IMR-90 (cell line): ENCODE measurements around the gene DET1. TPM values are rescaled to one million over a fixed set of nuclear protein-coding genes. Genes with fewer than 3 reads are reported as not detected.
"Not testable (repeated sequence)": the region's sequence is repeated elsewhere in the genome, so short reads cannot be mapped to it uniquely, and the experiment has no call there.

Experiments used
- ATAC-seq: fragments of 200-7000 bp; cut with Tn5 transposase; 2 replicates; pipeline ENCODE4 v1.9.1; 2020; ENCODE audit warnings: low read depth, mild to moderate bottlenecking, moderate library complexity
- BruUV-seq: library from RNA; stranded (reverse); fragments of 400-500 nt; replicated peaks from 2 replicates; lab custom pipeline; 2021; lab: Mats Ljungman, UMichigan
- CTCF ChIA-PET: fragments of 300-600 bp; formaldehyde crosslinking; extraction: SDS; loops from one replicate; lab custom pipeline; 2021; ENCODE audit warnings: antibody characterized with exemption; lab: Yijun Ruan, JAX
- POLR2A ChIA-PET: fragments of 300-600 bp; sonication (Branson Sonifier 250); formaldehyde crosslinking; loops from one replicate; lab custom pipeline; 2022; ENCODE audit warnings: antibody characterized with exemption; ENCODE audit not compliant: unreplicated experiment; lab: Charles Lee
- DNase-seq: peaks from one replicate; pipeline ENCODE4 v3.0.0; 2013
- H2AFZ ChIP-seq: replicated peaks from 2 replicates; pipeline ENCODE3; 2013; ENCODE audit warnings: low read length, mild to moderate bottlenecking; ENCODE audit not compliant: poor library complexity
- H2AK5ac ChIP-seq: 2 replicates; pipeline ENCODE4 v1.6.1; 2013; ENCODE audit warnings: low read depth, low read length, inconsistent platforms
- H2AK9ac ChIP-seq: replicated peaks from 2 replicates; pipeline ENCODE3; 2013; ENCODE audit warnings: mild to moderate bottlenecking, low read depth, low read length, moderate library complexity; ENCODE audit not compliant: poor library complexity
- H2BK120ac ChIP-seq: 2 replicates; pipeline ENCODE4 v1.6.1; 2013; ENCODE audit warnings: low read depth, low read length, inconsistent platforms
- H2BK15ac ChIP-seq: 3 replicates; pipeline ENCODE4 v1.6.1; 2013; ENCODE audit warnings: low read depth, low read length, inconsistent platforms
- H2BK20ac ChIP-seq: 2 replicates; pipeline ENCODE4 v1.6.1; 2013; ENCODE audit warnings: low read depth, mild to moderate bottlenecking, inconsistent platforms, low read length, moderate library complexity
- H2BK5ac ChIP-seq: 2 replicates; pipeline ENCODE4 v1.6.1; 2013; ENCODE audit warnings: mild to moderate bottlenecking, low read depth, low read length, inconsistent platforms; ENCODE audit not compliant: poor library complexity, severe bottlenecking
- H3K14ac ChIP-seq: replicated peaks from 2 replicates; pipeline ENCODE4 v1.6.1; 2013; ENCODE audit warnings: low read depth, low read length, inconsistent platforms
- H3K18ac ChIP-seq: 2 replicates; pipeline ENCODE4 v1.6.1; 2013; ENCODE audit warnings: low read depth, low read length, control low read depth
- H3K23ac ChIP-seq: 2 replicates; pipeline ENCODE4 v1.6.1; 2013; ENCODE audit warnings: low read depth, low read length, inconsistent platforms
- H3K27ac ChIP-seq: 2 replicates; pipeline ENCODE4 v1.5.1; 2013; ENCODE audit warnings: mild to moderate bottlenecking, control low read depth, low read length; ENCODE audit not compliant: insufficient read depth
- H3K27me3 ChIP-seq: 2 replicates; pipeline ENCODE4 v1.6.1; 2013; ENCODE audit warnings: low read length; ENCODE audit not compliant: control insufficient read depth, insufficient read depth
- H3K36me3 ChIP-seq: 2 replicates; pipeline ENCODE4 v1.6.1; 2013; ENCODE audit warnings: low read length, mixed read lengths; ENCODE audit not compliant: control insufficient read depth, insufficient read depth
- H3K4ac ChIP-seq: 2 replicates; pipeline ENCODE4 v1.6.1; 2013; ENCODE audit warnings: low read depth, low read length, inconsistent platforms
- H3K4me1 ChIP-seq: 2 replicates; pipeline ENCODE4 v1.6.1; 2013; ENCODE audit warnings: low read length, mixed read lengths; ENCODE audit not compliant: control insufficient read depth, insufficient read depth
- H3K4me2 ChIP-seq: 2 replicates; pipeline ENCODE4 v1.6.1; 2013; ENCODE audit warnings: low read depth, mild to moderate bottlenecking, control low read depth, low read length, moderate library complexity
- H3K4me3 ChIP-seq: 2 replicates; pipeline ENCODE4 v1.5.1; 2013; ENCODE audit warnings: low read depth, mild to moderate bottlenecking, control low read depth, low read length, moderate library complexity; ENCODE audit not compliant: insufficient read depth
- H3K56ac ChIP-seq: 2 replicates; pipeline ENCODE4 v1.6.1; 2013; ENCODE audit warnings: low read length, inconsistent platforms; ENCODE audit not compliant: insufficient read depth; ENCODE audit errors: extremely low read depth
- H3K79me1 ChIP-seq, 2 experiments: 2 replicates each; pipeline ENCODE4 v1.6.1; 2013; ENCODE audit warnings: low read length in 2 of 2, inconsistent platforms in 1 of 2, low read depth in 1 of 2
- H3K9ac ChIP-seq: 2 replicates; pipeline ENCODE4 v1.6.1; 2013; ENCODE audit warnings: low read depth, low read length, control low read depth
- H3K9me1 ChIP-seq: 2 replicates; pipeline ENCODE4 v1.6.1; 2013; ENCODE audit warnings: low read length, inconsistent platforms; ENCODE audit not compliant: insufficient read depth
- H3K9me3 ChIP-seq: 2 replicates; pipeline ENCODE4 v1.6.1; 2013; ENCODE audit warnings: low read length; ENCODE audit not compliant: control insufficient read depth, insufficient read depth
- H4K20me1 ChIP-seq: 2 replicates; pipeline ENCODE4 v1.6.1; 2013; ENCODE audit warnings: low read length, inconsistent platforms; ENCODE audit not compliant: insufficient read depth
- H4K5ac ChIP-seq: 2 replicates; pipeline ENCODE4 v1.6.1; 2013; ENCODE audit warnings: mild to moderate bottlenecking, low read depth, low read length, control low read depth
- H4K8ac ChIP-seq, 2 experiments: 2 replicates each; pipeline ENCODE4 v1.6.1; 2013; ENCODE audit warnings: low read depth in 2 of 2, low read length in 2 of 2, control low read depth in 1 of 2, inconsistent platforms in 1 of 2
- H4K91ac ChIP-seq: 2 replicates; pipeline ENCODE4 v1.6.1; 2013; ENCODE audit warnings: low read depth, low read length, inconsistent platforms; ENCODE audit not compliant: insufficient read depth
- whole genome bisulfite sequencing, 2 experiments: methylation state at CpG; one replicate each; pipeline versions ENCODE4 v1.1.5 to v1.1.7; 2013; ENCODE audit warnings: missing lambda C conversion rate in 2 of 2; ENCODE audit not compliant: insufficient read length in 1 of 2; ENCODE audit errors: extremely low coverage in 2 of 2; 5-methylcytosine and 5-hydroxymethylcytosine counted together
- dilution Hi-C: fragments of 300-500 bp; cut with HindIII; formaldehyde crosslinking; loops from one replicate; pipeline ENCODE4 v1.14.3; 2018; ENCODE audit warnings: low sequenced_read_pairs; ENCODE audit not compliant: unreplicated experiment
- in situ Hi-C: fragments of 300-500 bp; cut with MboI; formaldehyde crosslinking; loops from 3 replicates; pipeline ENCODE4 v1.14.3; 2019; ENCODE audit warnings: low sequenced_read_pairs, inconsistent platforms, mixed read lengths
- intact Hi-C: fragments of 100-400 bp; cut with micrococcal nuclease; formaldehyde crosslinking; loops from 2 replicates; pipeline ENCODE4 v1.10.0; 2022
- polyA plus RNA-seq, 3 experiments: library from polyadenylated mRNA; depleted of rRNA; stranded (reverse); fragments of >200 nt; gene quantifications; 2 replicates each; pipeline ENCODE4 v1.2.3, GENCODE V29; 2012; ENCODE audit warnings: low replicate concordance in 1 of 3
- total RNA-seq: library from RNA; depleted of rRNA; stranded (reverse); fragments of >200 nt; gene quantifications from 2 replicates; pipeline ENCODE4 v1.2.3, GENCODE V29; 2012

DET1 gene
- total and polyA plus RNA-seq, 2 of the 4 experiments (the other 2 are of a cell fraction): 5.6 to 9.1 TPM

- H3K9me3 ChIP-seq, H3K27me3 ChIP-seq, POLR2A ChIA-PET, H2BK5ac ChIP-seq, H3K4me2 ChIP-seq, H3K4ac ChIP-seq, H3K4me1 ChIP-seq, H2AK5ac ChIP-seq, H2BK20ac ChIP-seq, H2AK9ac ChIP-seq, H3K56ac ChIP-seq, H3K14ac ChIP-seq, H4K8ac ChIP-seq, H3K9me1 ChIP-seq, H3K9ac ChIP-seq, BruUV-seq, in situ Hi-C loops, H3K4me3 ChIP-seq, H4K5ac ChIP-seq, intact Hi-C loops, H3K27ac ChIP-seq, ATAC-seq, dilution Hi-C loops, H4K20me1 ChIP-seq, CTCF ChIA-PET, H2AFZ ChIP-seq, H2BK15ac ChIP-seq, H4K91ac ChIP-seq, DNase-seq, H2BK120ac ChIP-seq, H3K23ac ChIP-seq, H3K18ac ChIP-seq: not testable (repeated sequence)
- H3K79me1 ChIP-seq: peaks cover 13 to 17% of the 10 kb centered on the region in 2 experiments
- WGBS, 2 experiments: 100% methylated on average over 1 of the region's 4 CpGs; no CpG with 5 or more reads in 1 of the 2 experiments
- peaks cover 26% of the 10 kb centered on the region for H3K36me3 ChIP-seq
These were observed 72.7 kb downstream of the DET1 start for GRCh38 chr15:88473661-88474293.
